Vagina (tissue), 2 donors: ENCODE measurements around the gene NADK2. TPM values are rescaled to one million over a fixed set of nuclear protein-coding genes. Genes with fewer than 3 reads are reported as not detected.

Experiments
- DNase-seq, 2 donors: peaks; one replicate each; pipeline ENCODE4 v3.0.0-alpha.2; 2017; ENCODE audit errors: extremely low spot score in 2 of 2
- H3K27ac ChIP-seq: fragments of 200-600 bp; sonication (generic); one replicate; pipeline ENCODE4 v1.5.1; 2019
- H3K27me3 ChIP-seq: fragments of 200-600 bp; sonication (generic); one replicate; pipeline ENCODE4 v1.5.1; 2019
- H3K36me3 ChIP-seq, 2 donors: fragments of 200-600 bp; sonication (generic); one replicate each; pipeline ENCODE4 v1.5.1; 2017 to 2019
- H3K4me1 ChIP-seq: fragments of 200-600 bp; sonication (generic); one replicate; pipeline ENCODE4 v1.5.1; 2019
- H3K4me3 ChIP-seq, 2 donors: fragments of 200-600 bp; sonication (generic); 1 replicate in 1 of 2; 2 replicates in 1 of 2; pipeline ENCODE4 v1.5.1; 2016 to 2019
- H3K9me3 ChIP-seq: fragments of 200-600 bp; sonication (generic); one replicate; pipeline ENCODE4 v1.5.1; 2019
- POLR2A ChIP-seq, 2 donors: fragments of 450-650 bp; IDR thresholded peaks; one replicate each; pipeline ENCODE4 v1.6.1; 2017; ENCODE audit warnings: antibody characterized with exemption in 2 of 2, mild to moderate bottlenecking in 2 of 2, moderate library complexity in 2 of 2
- POLR2AphosphoS5 ChIP-seq, 2 donors: sonication (generic); formaldehyde crosslinking; IDR thresholded peaks; one replicate each; pipeline ENCODE4 v1.9.0; 2017; ENCODE audit warnings: antibody characterized with exemption in 2 of 2, mild to moderate bottlenecking in 2 of 2, low read depth in 1 of 2; ENCODE audit not compliant: insufficient read depth in 1 of 2
- intact Hi-C: fragments of 100-400 bp; cut with DNase I; formaldehyde crosslinking; loops from one replicate; pipeline ENCODE4 v1.15.1; 2023
- total RNA-seq: library from RNA; depleted of rRNA; stranded (reverse); fragments of >200 nt; gene quantifications from one replicate; pipeline ENCODE4 v1.2.3, GENCODE V29; 2016
- TF ChIP-seq, protein P1 (sequence below), 3 experiments: fragments of 450-650 bp in 2 of 3; fragments of 200-600 bp in 1 of 3; sonication (generic) in 1 of 3; IDR thresholded peaks; one replicate each; pipeline ENCODE4 v1.5.1; 2017 to 2019; ENCODE audit warnings: antibody characterized with exemption in 3 of 3, mild to moderate bottlenecking in 2 of 3, moderate library complexity in 2 of 3

Gene NADK2
- total RNA-seq, 1 donor from 2014 or later: 9.6 TPM

- intact Hi-C loops: no loop called here
- peaks cover 0 to 47% of the 10 kb centered on the region in 2 donors for H3K36me3 ChIP-seq
Observed at GRCh38 chr5:36172599-36172998, 69.1 kb downstream of the NADK2 start.

DNA sequence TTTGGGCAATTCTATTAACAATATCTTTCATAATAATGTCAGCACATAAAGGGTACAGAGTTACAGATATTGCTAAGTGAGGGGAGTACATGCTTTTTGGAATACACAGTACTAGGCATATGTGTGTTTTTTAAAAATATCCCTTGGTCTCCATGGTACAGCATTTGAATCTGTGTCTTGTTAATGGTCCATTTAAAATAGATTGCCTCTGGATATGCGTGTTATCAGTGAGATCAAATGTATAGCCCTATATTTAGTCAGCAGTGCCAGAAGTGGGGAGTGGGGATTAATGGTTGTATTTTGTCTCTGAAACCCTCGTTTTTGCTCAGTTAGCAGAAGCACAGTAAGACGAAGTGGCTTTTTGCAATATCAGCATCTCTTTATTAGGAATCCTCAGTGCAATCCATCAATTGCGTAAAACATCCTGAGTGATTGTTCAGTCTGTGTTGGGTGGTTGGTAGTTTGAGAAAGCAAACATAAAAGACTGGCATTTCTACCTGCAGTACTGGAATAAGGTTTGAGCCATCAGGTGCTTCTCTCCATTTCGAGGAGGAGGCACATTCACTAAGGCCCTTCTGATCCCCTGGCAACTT is 70.8 kb downstream of the NADK2 start:
- no peak for DNase-seq
- no peaks in the 10 kb centered on the region for H3K4me1 ChIP-seq
- no peak overlapping the region for H3K4me3 ChIP-seq
- no peaks in the 10 kb centered on the region for H3K27me3 ChIP-seq
- TF ChIP-seq POLR2AphosphoS5 (IDR thresholded peaks at IDR 0.05; ENCODE audit: insufficient read depth in 1 of 2, low read depth in 1 of 2) (no peak), POLR2A (IDR thresholded peaks at IDR 0.05) (no peak)
- TF ChIP-seq, protein P1, sequence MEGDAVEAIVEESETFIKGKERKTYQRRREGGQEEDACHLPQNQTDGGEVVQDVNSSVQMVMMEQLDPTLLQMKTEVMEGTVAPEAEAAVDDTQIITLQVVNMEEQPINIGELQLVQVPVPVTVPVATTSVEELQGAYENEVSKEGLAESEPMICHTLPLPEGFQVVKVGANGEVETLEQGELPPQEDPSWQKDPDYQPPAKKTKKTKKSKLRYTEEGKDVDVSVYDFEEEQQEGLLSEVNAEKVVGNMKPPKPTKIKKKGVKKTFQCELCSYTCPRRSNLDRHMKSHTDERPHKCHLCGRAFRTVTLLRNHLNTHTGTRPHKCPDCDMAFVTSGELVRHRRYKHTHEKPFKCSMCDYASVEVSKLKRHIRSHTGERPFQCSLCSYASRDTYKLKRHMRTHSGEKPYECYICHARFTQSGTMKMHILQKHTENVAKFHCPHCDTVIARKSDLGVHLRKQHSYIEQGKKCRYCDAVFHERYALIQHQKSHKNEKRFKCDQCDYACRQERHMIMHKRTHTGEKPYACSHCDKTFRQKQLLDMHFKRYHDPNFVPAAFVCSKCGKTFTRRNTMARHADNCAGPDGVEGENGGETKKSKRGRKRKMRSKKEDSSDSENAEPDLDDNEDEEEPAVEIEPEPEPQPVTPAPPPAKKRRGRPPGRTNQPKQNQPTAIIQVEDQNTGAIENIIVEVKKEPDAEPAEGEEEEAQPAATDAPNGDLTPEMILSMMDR (IDR thresholded peaks at IDR 0.05): no peak
- no peak overlapping the region for H3K27ac ChIP-seq
- intact Hi-C loops: no loop called here
- H3K9me3 ChIP-seq: no peaks in the 10 kb centered on the region
- H3K36me3 ChIP-seq: peaks cover 0 to 61% of the 10 kb centered on the region in 2 donors

More at GRCh38 chr5:36172599-36172998, 69.1 kb downstream of the NADK2 start:
- Histone ChIP-seq H3K27me3 (no peaks in the 10 kb centered on the region), H3K9me3 (no peaks in the 10 kb centered on the region), H3K27ac (no peak overlapping the region), H3K4me3 (no peak overlapping the region), H3K4me1 (no peaks in the 10 kb centered on the region)
- TF ChIP-seq POLR2A (IDR thresholded peaks at IDR 0.05) (no peak), POLR2AphosphoS5 (IDR thresholded peaks at IDR 0.05; ENCODE audit: insufficient read depth in 1 of 2, low read depth in 1 of 2) (no peak)
- TF ChIP-seq, protein P1 (IDR thresholded peaks at IDR 0.05): no peak
- no peak for DNase-seq

- TF ChIP-seq, protein P1 (IDR thresholded peaks at IDR 0.05): no peak
- TF ChIP-seq POLR2A (IDR thresholded peaks at IDR 0.05): no peak
- TF ChIP-seq POLR2AphosphoS5 (IDR thresholded peaks at IDR 0.05; ENCODE audit: insufficient read depth in 1 of 2, low read depth in 1 of 2): no peak
- H3K4me3 ChIP-seq: no peak overlapping the region
- DNase-seq: no peak
- no peaks in the 10 kb centered on the region for H3K4me1 ChIP-seq
- H3K27me3 ChIP-seq: no peaks in the 10 kb centered on the region
- H3K27ac ChIP-seq: no peak overlapping the region
- no peaks in the 10 kb centered on the region for H3K9me3 ChIP-seq
- peaks cover 0 to 66% of the 10 kb centered on the region in 2 donors for H3K36me3 ChIP-seq
- intact Hi-C loops: no loop called here
Observed at GRCh38 chr5:36168737-36169136, 73.0 kb downstream of the NADK2 start.

GRCh38 chr5:36164461-36164860 is 77.3 kb downstream of the NADK2 start:
- TF ChIP-seq, protein P1 (IDR thresholded peaks at IDR 0.05): no peak
- TF ChIP-seq POLR2AphosphoS5 (IDR thresholded peaks at IDR 0.05; ENCODE audit: insufficient read depth in 1 of 2, low read depth in 1 of 2) (no peak), POLR2A (IDR thresholded peaks at IDR 0.05) (no peak)
- DNase-seq: no peak
- no peak overlapping the region for H3K4me3 ChIP-seq
- no peaks in the 10 kb centered on the region for H3K9me3 ChIP-seq
- H3K27me3 ChIP-seq: no peaks in the 10 kb centered on the region
- no peaks in the 10 kb centered on the region for H3K4me1 ChIP-seq
- peaks cover 0 to 52% of the 10 kb centered on the region in 2 donors for H3K36me3 ChIP-seq
- intact Hi-C loops: no loop called here
- H3K27ac ChIP-seq: no peak overlapping the region

DNA sequence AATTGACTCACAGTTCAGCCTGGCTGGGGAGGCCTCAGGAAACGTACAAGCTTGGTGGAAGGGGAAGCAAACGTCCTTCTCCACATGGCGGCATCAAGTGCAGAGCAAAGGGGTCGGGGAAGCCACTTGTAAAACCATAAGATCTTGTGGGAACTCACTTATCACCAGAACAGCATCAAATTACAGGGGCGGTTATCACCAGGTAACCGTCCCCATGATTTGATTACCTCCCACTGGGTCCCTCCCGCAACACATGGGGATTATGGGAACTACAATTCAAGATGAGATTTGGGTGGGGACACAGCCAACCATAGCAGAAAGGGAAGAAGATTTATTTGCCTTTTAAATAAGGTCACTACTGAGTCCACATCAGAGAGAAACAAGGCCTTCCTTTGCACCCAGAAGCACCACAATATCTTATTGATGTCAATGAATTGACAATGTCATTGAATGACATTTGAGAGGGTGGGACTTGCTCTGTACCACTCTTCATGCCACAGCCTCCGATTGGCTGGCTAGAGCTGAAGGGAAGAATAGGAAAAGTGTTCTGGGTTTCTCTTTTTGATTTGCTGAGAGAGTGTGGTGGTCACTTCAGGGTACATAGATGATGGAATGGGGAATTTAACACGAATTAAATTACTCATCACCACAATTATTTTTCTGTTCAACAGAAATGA is 78.8 kb downstream of the NADK2 start:
- DNase-seq: no peak
- intact Hi-C loops: no loop called here
- H3K4me1 ChIP-seq: no peaks in the 10 kb centered on the region
- H3K4me3 ChIP-seq: no peak overlapping the region
- peaks cover 0 to 46% of the 10 kb centered on the region in 2 donors for H3K36me3 ChIP-seq
- no peaks in the 10 kb centered on the region for H3K9me3 ChIP-seq
- TF ChIP-seq POLR2AphosphoS5 (IDR thresholded peaks at IDR 0.05; ENCODE audit: insufficient read depth in 1 of 2, low read depth in 1 of 2) (no peak), POLR2A (IDR thresholded peaks at IDR 0.05) (no peak)
- TF ChIP-seq, protein P1 (IDR thresholded peaks at IDR 0.05): no peak
- no peak overlapping the region for H3K27ac ChIP-seq
- H3K27me3 ChIP-seq: no peaks in the 10 kb centered on the region
